ENCODE results near the gene SPINDOC. TPM values are rescaled to one million over a fixed set of nuclear protein-coding genes. Genes with fewer than 3 reads are reported as not detected.

Gene SPINDOC, protein sequence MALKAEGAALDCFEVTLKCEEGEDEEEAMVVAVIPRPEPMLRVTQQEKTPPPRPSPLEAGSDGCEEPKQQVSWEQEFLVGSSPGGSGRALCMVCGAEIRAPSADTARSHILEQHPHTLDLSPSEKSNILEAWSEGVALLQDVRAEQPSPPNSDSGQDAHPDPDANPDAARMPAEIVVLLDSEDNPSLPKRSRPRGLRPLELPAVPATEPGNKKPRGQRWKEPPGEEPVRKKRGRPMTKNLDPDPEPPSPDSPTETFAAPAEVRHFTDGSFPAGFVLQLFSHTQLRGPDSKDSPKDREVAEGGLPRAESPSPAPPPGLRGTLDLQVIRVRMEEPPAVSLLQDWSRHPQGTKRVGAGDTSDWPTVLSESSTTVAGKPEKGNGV
- total RNA-seq = 10 to 100 TPM in 1 of 3 donors, 1 to 10 TPM in 2; 5.8 to 22.3 (median 7.0) TPM
- long read RNA-seq, donor 1, partial matches to known transcripts = 0 of 8 reads
- long read RNA-seq, donor 1, other reads (novel, unspliced or antisense) = 4 of 8 reads
- long read RNA-seq, donor 2 = 0 reads

DNA sequence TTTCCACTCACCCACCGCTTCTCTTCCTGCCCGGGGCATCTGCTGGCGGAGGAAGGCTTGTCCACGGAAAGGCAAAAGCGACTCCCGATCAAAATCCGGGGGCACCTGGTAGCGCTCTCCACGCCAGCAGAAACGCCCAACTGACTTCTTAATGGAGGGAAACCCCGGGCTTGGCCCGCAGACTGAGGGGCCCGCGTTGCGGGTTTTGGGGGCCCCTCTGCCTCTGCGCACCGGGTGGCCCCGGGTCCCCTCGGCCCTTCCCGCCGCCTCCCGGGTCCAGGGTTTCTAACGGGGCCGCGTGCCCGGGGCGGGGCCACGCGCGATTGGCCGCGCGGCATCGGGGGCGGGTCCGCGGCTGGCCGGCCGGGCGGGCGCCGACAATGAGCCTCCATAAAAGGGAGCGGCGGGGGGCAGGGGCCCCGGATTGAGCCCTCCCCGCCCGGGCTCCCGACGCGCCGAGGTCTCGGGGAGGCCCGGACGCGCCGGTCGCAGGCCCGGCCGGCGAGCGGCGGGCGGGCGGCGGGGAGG is at the start of gene SPINDOC:
TSS of gene SPINDOC (plus strand) at position 422 of the 528 bp plus-strand sequence. CDS start 231 bp downstream, outside the sequence.
- Histone ChIP-seq H3K4me1 (ENCODE audit: low read depth) (peaks cover 11% of the 10 kb centered on the region), H3K4me3 (peak within 1 kb of the TSS; percentile 59), H3K36me3 (ENCODE audit: low read depth) (no peaks in the 10 kb centered on the region), H3K9me3 (no peaks in the 10 kb centered on the region)
- TF ChIP-seq, protein P1, sequence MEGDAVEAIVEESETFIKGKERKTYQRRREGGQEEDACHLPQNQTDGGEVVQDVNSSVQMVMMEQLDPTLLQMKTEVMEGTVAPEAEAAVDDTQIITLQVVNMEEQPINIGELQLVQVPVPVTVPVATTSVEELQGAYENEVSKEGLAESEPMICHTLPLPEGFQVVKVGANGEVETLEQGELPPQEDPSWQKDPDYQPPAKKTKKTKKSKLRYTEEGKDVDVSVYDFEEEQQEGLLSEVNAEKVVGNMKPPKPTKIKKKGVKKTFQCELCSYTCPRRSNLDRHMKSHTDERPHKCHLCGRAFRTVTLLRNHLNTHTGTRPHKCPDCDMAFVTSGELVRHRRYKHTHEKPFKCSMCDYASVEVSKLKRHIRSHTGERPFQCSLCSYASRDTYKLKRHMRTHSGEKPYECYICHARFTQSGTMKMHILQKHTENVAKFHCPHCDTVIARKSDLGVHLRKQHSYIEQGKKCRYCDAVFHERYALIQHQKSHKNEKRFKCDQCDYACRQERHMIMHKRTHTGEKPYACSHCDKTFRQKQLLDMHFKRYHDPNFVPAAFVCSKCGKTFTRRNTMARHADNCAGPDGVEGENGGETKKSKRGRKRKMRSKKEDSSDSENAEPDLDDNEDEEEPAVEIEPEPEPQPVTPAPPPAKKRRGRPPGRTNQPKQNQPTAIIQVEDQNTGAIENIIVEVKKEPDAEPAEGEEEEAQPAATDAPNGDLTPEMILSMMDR (IDR thresholded peaks at IDR 0.05) = no peak
- intact Hi-C loops (cut with DNase I, micrococcal nuclease) = no loop called here
- DNase-seq = peak; percentile 80 to 86 (median 81)
- ATAC-seq = peak; percentile 95

DNA sequence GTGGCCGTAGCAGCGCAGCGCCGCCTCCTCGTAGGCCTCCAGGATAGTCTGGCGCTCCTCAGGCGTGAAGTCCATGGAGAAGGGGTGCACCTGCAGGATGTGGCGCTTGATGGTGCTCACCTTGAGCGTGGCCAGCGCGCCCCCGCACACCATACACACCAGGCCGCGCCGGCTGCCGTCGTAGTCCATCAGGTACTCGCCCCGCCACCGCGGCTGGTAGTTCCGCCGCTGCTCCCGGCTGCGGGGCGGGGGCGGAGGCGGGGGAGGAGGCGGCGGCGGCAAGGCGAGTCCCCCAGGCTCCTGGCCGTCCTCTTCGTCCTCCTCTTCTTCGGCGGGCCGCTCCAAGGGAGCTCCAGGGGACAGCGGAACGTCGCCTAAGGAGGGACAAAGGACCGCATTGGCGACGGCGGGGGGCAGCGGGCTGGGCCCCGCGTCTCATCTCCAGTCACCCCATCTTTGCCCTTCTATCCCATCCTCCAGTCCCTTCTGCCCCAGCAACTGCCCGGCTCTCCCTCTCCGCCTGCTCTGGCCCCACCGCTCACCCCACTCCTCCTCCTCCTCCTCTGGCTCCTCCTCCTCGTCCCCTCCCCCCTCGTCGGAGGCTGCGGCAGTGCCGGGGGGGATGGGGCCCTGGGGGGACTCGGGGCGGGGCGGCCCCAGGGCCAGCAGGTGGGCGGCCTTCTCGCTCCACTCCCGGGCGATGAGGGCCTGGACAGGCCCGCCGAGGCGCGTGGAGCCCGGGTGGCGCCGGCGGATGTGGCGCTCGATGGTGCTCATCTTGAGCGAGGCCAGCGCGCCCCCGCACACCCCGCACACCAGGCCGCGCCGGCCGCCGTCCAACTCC is 49.5 kb upstream of the SPINDOC start:
- ATAC-seq = no peak
- TF ChIP-seq, protein P1 (IDR thresholded peaks at IDR 0.05) = no peak
- peak in 1 of 3 donors; percentile 45 for DNase-seq
- intact Hi-C loops (cut with DNase I, micrococcal nuclease) = no loop called here
- H3K36me3 ChIP-seq (ENCODE audit: low read depth) = no peaks in the 10 kb centered on the region
- H3K4me1 ChIP-seq (ENCODE audit: low read depth) = peaks cover 33% of the 10 kb centered on the region
- no peak overlapping the region for H3K4me3 ChIP-seq
- no peaks in the 10 kb centered on the region for H3K9me3 ChIP-seq

DNA sequence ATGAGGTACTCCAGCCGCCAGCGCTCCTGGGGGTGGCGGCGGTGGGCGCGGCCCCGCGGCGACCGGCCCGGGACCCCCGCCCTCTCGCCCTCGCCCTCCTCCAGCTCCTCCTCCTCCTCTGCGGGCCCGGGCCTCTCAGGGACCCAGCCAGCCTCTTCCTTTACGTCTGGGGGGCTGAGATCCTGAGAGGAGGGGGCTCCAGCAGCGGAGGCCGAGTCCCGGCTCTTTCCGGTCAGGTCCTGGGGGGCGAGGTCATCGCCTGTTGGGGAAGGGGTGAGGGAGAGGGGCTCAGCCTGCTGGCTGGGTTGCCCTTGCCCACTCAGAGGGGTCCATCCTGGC is 48.9 kb upstream of the SPINDOC start:
- Histone ChIP-seq H3K4me1 (ENCODE audit: low read depth) (peaks cover 36% of the 10 kb centered on the region), H3K9me3 (no peaks in the 10 kb centered on the region), H3K4me3 (no peak overlapping the region), H3K36me3 (ENCODE audit: low read depth) (no peaks in the 10 kb centered on the region)
- intact Hi-C loops (cut with DNase I, micrococcal nuclease) = no loop called here
- no peak for DNase-seq
- ATAC-seq = no peak
- TF ChIP-seq, protein P1 (IDR thresholded peaks at IDR 0.05) = no peak

DNA sequence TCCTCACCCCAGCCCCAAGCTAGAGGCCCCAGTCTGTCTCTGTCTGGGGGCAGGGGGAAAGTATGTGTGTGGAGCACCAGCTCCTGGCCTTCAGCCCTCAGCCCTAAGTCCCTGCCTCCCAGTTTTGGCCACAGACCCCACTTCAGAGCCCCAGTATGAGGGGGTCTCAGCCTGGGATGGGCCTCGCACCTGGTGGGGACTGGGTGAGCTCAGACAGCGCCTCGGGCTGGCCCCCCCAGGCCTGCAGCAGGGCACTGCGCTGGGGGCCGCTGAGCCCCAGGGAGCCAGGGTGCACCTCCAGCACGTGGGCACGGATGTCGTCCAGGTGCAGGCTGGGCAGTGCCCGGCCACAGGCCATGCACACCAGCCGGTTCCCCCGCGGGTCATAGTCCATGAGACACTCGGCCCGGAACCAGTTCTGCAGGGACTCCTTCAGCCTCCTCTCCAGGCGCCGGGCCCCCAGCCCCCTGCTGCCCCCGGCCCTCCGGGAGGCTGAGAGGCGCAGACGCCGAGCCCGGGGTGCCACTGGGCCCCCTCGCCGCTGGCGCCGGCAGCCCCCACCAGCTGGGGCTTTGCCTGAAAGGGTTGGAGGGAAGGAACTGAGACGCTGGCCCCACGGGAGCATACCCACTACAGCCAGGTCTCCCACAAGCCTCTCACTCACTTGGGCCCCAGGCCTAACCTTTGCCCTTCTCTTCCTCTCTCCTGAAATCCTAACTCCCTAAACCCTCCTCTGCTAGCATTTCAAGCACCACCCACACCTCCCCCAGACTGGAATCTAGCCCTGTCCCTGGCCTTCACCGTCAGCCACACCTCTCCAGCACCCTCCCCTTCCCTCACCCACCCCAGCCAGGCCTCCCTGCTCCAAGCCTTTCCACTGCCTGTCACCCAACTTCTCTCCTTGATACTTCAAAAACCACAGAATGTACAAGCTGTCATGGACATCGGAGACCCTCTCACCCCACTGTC is 48.3 kb upstream of the SPINDOC start:
- ATAC-seq = peak; percentile 60
- Histone ChIP-seq H3K36me3 (ENCODE audit: low read depth) (no peaks in the 10 kb centered on the region), H3K4me3 (no peak overlapping the region), H3K9me3 (no peaks in the 10 kb centered on the region), H3K4me1 (ENCODE audit: low read depth) (peaks cover 41% of the 10 kb centered on the region)
- TF ChIP-seq, protein P1 (IDR thresholded peaks at IDR 0.05) = no peak
- peak; percentile 60 to 70 (median 68) for DNase-seq
- intact Hi-C loops (cut with DNase I, micrococcal nuclease) = no loop called here

Data from mucosa of descending colon (tissue), 3 donors.